DMS53 treated with DMSO at 0.1 percent for 48 hours (cell line): Measurements from ENCODE around the gene ZIM2.
"Not testable (repeated sequence)": the region's sequence is repeated elsewhere in the genome, so short reads cannot be mapped to it uniquely, and the experiment has no call there.

Experiments used
- DNase-seq: peaks from one replicate; lab custom pipeline; 2025; ENCODE audit not compliant: unreplicated experiment; lab: John Stamatoyannopoulos, UW

ZIM2 gene

DNA sequence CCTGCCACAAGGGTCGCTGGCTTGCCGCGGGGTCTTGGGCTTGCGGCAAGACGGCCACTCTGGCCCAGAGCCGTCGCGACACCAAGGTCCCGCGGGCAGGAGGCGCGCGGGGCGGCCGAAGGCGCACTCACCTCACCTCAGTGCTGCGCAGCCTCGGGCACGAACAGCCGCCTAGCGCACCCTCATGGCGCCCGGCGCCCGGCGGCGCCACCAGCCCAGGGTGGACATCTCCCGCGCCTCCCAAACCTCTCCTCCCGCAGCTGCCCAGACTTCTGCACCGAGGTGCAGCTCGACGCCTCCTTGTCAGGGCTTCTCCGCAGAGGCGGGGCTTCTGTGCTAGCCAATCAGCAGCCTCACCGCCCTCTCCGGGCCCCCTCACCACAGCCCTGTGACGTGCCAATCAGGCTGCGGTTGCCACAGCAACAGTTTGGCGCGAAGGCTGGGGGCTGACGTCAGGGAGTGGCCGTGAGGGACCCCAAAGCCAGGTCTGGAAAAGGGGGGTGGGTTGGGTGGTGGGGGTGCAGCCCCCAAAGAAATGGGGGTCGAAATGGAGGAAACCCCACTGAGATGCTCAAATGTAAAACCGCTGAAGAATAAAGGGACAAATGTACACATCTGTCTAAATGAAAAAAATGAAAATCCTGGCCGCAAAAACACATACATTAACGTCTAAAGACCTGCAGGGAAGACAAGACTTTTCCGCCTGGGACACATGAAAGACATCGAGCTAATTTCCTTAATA is at the start of gene ZIM2, which contains the start of gene PEG3:
TSS of gene ZIM2 (minus strand) at position 276 of the 742 bp plus-strand sequence. CDS start 16,449 bp downstream, outside the sequence.
TSS of gene PEG3 (minus strand) at position 276 of the 742 bp plus-strand sequence. CDS start 16,071 bp downstream, outside the sequence.
- no peak for DNase-seq

GRCh38 chr19:56885173-56885985 is 44.9 kb upstream of the ZIM2 start:
- no peak for DNase-seq

DNA sequence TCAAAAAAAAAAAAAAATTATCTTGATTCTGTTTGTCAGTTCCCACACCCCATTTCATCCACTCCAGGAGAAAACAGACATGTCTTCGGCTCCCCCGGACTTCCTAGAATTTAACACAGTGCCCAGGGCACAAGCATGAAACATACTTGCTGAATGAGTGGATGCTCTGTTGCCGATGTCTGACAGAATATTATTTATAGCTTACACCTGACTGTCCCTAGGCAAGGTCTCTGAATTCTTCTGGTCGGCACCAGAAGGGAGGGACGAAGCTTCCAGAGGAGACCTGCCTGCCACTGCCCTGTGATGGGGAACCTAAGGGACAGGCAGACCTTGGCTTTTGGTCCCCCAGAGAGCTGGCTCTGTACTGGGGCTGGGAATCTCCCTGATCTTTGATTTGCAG is 43.9 kb upstream of the ZIM2 start:
- DNase-seq = no peak

GRCh38 chr19:56880592-56881190 is 40.2 kb upstream of the ZIM2 start:
- no peak for DNase-seq

DNA sequence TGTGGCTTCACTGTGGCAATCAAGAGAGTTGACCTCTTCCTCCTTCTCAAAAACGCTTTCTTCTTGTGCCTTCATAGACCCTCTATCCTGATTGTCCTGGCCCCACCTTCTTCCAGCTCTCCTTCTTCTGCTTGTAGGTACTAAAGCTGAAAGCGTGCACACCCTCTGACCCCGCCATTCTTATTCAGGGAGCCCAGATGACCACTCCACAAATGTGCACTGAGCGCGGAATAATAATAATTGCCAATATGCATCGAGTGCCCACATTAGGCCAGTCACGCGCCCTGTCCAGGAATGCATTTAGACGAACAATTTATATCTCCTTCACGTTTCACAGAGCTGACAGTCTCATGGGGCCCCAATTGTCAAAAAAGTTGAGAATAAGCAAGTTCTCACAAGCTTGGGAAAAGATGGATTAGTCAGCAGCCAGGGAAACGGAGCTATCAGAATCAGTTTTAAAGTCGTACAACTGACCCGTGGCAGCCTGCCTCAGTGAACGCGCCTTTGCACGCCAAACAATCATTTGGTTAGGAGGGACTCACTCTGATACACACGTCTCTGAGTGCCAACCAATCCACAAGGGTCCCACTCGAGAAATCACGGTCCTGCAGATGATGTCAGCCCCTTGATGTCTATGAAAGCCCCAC is 36.7 kb upstream of the ZIM2 start:
- DNase-seq = no peak

DNA sequence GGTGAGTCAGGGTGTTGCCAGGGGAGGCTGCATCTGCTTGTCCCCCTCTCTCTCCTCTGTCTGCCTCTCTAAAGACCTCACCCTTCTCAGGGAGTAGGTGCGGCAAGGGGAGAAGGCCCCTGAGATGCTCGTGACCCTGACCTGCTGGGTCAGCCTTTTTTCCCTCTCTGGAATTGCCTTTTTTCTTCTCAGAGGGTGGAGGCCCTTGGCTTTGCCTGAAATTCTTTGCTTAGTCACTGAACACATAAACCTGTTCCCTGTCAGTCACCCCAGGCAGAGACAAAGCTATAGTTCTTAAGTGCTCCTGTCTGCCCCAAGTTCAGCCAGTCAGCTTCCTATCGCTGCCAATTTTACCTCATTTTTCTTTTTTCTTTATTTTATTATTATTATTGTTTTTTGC is 35.2 kb upstream of the ZIM2 start:
- no peak for DNase-seq

DNA sequence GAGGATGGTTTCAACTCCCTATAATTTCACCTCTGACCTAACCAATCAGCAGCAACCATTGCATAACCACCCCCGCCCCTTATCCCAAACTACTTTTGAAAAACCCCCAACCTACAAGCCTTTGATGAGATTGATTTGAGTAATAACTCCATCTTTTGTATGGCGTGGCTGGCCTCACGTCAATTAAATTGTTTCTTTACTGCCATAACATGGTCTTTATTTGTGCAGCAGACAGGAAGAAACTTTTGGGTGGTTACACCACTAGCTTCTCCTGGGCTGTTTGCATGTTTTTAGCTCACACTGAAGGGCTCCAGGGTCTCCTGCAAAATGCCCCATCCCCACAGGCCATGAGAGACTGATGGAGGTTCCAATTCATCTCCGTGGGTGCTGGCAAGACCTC is 34.0 kb upstream of the ZIM2 start:
- DNase-seq = no peak

DNA sequence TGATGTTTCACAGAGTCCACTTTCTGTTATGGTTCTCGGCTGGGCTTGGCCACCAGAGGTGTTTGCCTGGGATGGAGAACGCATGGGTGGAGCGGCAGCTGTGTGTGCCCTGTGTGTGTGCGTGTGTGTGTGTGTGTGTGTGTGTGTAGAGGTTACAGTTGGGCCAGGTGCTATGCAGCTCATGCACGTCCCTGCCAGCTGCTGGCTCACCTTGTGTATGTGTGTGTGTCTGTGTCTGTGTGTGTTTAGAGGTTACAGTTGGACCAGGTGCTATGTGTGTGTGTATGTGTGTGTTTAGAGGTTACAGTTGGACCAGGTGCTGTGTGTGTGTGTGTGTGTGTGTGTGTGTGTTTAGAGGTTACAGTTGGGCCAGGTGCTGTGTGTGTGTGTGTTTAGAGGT is 33.0 kb upstream of the ZIM2 start:
- no peak for DNase-seq

DNA sequence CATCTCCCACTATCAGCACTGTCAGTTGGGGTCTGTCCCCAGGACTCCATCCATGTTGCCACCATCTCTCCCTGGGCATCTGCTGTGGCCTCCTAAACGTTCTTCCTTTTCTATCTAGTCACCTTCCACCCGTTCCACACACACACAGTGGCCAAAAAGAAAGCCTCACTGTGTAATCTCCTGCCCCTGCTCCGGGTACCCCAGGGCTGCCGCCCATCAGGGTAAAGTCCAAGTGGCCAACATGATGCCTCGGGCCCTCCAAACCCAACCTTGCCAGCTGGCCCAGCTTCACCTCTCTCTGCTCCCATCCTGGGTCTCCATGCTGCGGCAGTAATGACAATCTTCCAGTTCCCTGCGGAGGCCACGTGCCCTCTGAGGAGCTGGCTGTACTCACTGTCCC is 29.4 kb upstream of the ZIM2 start:
- DNase-seq = no peak

DNA sequence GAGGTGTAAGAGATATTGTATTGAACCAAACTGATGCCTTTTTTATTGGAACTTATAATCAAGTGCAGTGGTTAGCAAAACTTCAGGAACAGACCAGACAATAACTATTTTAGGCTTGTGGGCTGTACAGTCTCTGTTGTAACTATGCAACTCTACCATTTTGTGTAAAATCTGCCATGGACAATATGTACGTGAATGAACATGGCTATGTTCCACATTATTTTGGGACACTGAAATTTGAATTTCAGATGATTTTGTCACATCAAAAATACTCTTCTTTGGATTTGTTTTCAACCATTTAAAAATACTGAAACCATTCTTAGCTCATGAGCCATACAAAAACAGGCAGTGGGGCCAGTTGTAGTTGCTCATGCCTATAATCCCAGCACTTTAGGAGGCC is 27.9 kb upstream of the ZIM2 start:
- no peak for DNase-seq

DNA sequence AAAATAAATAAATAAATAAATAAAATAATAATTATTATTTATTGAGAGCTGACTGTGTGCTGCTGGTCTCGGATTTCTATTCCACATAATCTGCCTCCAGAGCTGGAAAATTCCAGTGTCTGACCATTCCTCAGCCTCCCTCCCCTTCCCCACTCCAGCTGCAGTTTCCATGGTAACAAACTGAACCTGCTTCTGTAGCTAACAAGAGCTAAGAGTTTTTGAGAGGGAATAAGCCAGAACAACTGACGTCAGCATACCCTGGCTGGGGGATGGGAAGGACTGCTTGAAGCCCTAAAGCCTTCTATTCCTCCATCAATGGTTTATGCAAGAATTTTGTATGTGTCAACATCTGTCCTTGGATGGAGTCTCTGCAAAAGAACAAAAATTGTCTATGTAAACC is 26.0 kb upstream of the ZIM2 start:
- no peak for DNase-seq

- DNase-seq = no peak
Measured at GRCh38 chr19:56864443-56865125, 24.1 kb upstream of the ZIM2 start.

DNA sequence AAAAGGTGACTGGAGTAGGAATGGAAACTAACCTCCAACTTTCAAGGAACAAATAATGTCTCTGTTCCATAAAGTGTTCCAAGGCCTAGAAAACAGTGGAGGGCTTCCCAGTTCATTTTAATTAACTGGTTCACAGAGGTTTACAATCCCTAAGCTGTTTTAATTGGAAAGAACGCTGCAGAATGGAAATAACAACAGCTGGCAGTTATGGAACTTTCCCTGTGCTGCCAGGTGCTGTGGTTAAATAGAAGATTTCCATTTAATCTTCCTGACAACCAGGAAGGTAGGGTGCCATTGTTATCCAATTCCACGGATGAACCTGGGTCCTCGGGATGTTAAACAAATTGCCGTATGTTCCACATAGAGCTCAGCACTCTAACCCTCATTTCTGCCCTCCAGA is 22.2 kb upstream of the ZIM2 start:
- no peak for DNase-seq

- not testable (repeated sequence) for DNase-seq
Measured at GRCh38 chr19:56860409-56860808, 19.9 kb upstream of the ZIM2 start.

DNA sequence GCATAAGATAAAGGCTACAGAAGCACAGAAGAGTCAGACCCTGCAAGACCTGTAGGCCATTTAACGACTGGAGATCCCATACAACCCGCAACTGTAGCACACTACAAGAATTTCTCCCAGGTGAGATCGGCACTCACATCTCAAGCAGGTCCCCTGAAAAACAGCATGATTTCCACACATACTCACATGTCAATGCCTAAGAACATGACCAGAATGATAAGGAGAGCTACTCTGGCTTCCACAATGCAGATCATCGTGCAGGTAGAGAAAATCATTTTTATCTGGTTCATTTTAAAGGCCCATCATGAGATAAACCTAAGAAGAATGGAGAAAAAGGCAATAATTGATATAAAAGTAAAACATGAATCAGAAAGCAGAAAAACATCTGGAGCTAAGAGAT is 17.5 kb upstream of the ZIM2 start:
- DNase-seq = no peak

DNA sequence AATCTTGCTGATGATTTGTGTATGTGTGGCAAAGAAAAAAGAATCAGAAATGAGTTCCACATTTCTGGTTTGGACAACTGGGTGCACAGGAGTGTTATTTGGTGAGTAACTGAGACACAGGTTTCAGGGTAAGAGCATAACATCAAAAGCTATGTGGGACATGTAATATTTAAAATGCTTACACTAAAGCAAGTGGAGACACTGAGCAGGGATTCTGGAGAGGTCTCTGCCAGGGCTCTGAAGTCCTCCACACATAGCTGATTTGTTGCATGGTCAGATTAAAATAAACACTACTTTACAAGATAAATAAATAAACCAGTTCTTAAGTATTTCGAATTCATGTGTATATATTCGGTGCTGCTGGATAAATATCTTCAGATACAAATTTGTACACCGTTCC is 16.3 kb upstream of the ZIM2 start:
- DNase-seq = no peak

- DNase-seq = not testable (repeated sequence)
Measured at GRCh38 chr19:56852361-56852760, 11.8 kb upstream of the ZIM2 start.

- no peak for DNase-seq
Measured at GRCh38 chr19:56848166-56848565, 7.6 kb upstream of the ZIM2 start.

GRCh38 chr19:56842412-56842811 is 1.9 kb upstream of the ZIM2 start:
- DNase-seq = no peak

- DNase-seq = no peak
Measured at GRCh38 chr19:56841193-56841543, 642 bp upstream of the ZIM2 start.
